ENCODE data around the gene PIBF1. TPM values are rescaled to one million over a fixed set of nuclear protein-coding genes. Genes with fewer than 3 reads are reported as not detected.

The PIBF1 gene
- total RNA-seq, 1 donor from 2014 or later, result 44.8 TPM

GRCh38 chr13:72745260-72745659 lies 36.7 kb upstream of the PIBF1 start:
- Histone ChIP-seq H2AFZ (replicated peaks) (no peak overlapping the region), H3F3A (ENCODE audit: low read depth) (no peaks in the 10 kb centered on the region), H3K79me2 (ENCODE audit: low read depth) (peaks cover 25% of the 10 kb centered on the region), H3K27me3 (no peaks in the 10 kb centered on the region), H3K4me1 (no peaks in the 10 kb centered on the region), H3K9me3 (ENCODE audit: low read depth) (no peaks in the 10 kb centered on the region), H3K4me2 (no peak overlapping the region), H3K36me3 (peaks cover 44% of the 10 kb centered on the region), H3K9ac (no peak overlapping the region), H3K4me3 (no peak overlapping the region), H4K20me1 (ENCODE audit: low read depth) (peaks cover 13% of the 10 kb centered on the region), H3K27ac (no peak overlapping the region)
- Mint-ChIP-seq H3K36me3 (peaks cover 22% of the 10 kb centered on the region), H3K27me3 (ENCODE audit: insufficient read depth, low read depth) (peaks cover 2% of the 10 kb centered on the region), H3K4me3 (no peak overlapping the region), H3K4me1 (no peaks in the 10 kb centered on the region), H3K9me3 (no peaks in the 10 kb centered on the region), H3K27ac (no peak overlapping the region)
- TF ChIP-seq EZH2phosphoT487 (IDR thresholded peaks at IDR 0.05) (no peak), CTCF (IDR thresholded peaks at IDR 0.05) (no peak)
- no peak for DNase-seq (ENCODE audit: low spot score)

DNA sequence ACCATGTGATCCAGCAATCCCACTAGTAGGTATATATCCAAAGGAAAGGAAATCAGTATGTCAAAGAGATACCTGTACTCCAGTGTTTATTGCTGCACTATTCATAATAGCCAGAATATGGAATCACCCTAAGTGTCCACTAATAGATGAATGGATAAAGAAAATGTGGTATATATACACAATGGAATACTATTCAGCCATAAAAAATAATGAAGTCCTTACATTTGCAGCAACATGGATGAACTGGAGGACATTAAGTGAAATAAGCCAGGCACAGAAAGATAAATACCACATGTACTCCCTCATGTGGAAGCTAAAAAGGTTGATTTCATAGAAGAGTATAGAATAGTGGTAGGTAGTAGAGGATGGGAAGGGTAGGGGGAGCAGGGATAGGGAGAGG lies 30.7 kb upstream of the PIBF1 start:
- H3K4me3 Mint-ChIP-seq, result no peak overlapping the region
- peaks cover 44% of the 10 kb centered on the region for H3K36me3 ChIP-seq
- H3K9me3 Mint-ChIP-seq, result no peaks in the 10 kb centered on the region

DNA sequence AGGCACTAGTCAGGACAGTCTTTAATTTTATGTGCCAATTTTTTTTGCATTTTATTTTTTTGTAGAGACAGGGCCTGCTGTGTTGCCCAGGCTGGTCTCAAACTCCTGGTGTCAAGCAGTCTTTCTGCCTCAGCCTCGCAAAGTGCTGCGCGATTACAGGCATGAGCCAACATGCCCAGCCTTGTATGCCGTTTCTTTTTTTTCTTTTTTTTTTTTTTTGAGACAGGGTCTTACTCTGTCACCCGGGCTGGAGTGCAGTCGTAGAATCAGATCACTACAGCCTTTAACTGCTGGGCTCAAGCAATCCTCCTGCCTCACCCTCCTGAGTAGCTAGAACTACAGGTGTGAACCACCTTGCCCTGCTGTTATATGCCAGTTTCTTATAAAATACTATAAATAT lies 27.8 kb upstream of the PIBF1 start:
- Histone ChIP-seq H3K36me3 (peaks cover 29% of the 10 kb centered on the region), H3F3A (ENCODE audit: low read depth) (peaks cover 7% of the 10 kb centered on the region), H3K27me3 (no peaks in the 10 kb centered on the region), H3K4me1 (no peaks in the 10 kb centered on the region), H2AFZ (replicated peaks) (no peak overlapping the region), H3K4me3 (no peak overlapping the region), H3K4me2 (no peak overlapping the region), H3K79me2 (ENCODE audit: low read depth) (peaks cover 9% of the 10 kb centered on the region), H3K9me3 (ENCODE audit: low read depth) (peaks cover 4% of the 10 kb centered on the region), H4K20me1 (ENCODE audit: low read depth) (peaks cover 5% of the 10 kb centered on the region), H3K27ac (no peak overlapping the region), H3K9ac (no peak overlapping the region)
- Mint-ChIP-seq H3K36me3 (peaks cover 29% of the 10 kb centered on the region), H3K27ac (no peak overlapping the region), H3K27me3 (ENCODE audit: insufficient read depth, low read depth) (no peaks in the 10 kb centered on the region), H3K9me3 (no peaks in the 10 kb centered on the region), H3K4me3 (no peak overlapping the region), H3K4me1 (no peaks in the 10 kb centered on the region)
- TF ChIP-seq EZH2 (IDR thresholded peaks at IDR 0.05) (no peak), CTCF (IDR thresholded peaks at IDR 0.05) (no peak), EZH2phosphoT487 (IDR thresholded peaks at IDR 0.05) (no peak)
- no peak for DNase-seq (ENCODE audit: low spot score)

More for the DNA sequence above, 30.7 kb upstream of the PIBF1 start:
- H2AFZ ChIP-seq (replicated peaks), result no peak overlapping the region
- no peaks in the 10 kb centered on the region for H3K27me3 ChIP-seq
- no peak overlapping the region for H3K27ac ChIP-seq
- H4K20me1 ChIP-seq (ENCODE audit: low read depth), result peaks cover 5% of the 10 kb centered on the region
- peaks cover 13% of the 10 kb centered on the region for H3K79me2 ChIP-seq (ENCODE audit: low read depth)
- no peaks in the 10 kb centered on the region for H3K27me3 Mint-ChIP-seq (ENCODE audit: insufficient read depth, low read depth)
- no peaks in the 10 kb centered on the region for H3K4me1 Mint-ChIP-seq
- no peak overlapping the region for H3K4me3 ChIP-seq
- H3F3A ChIP-seq (ENCODE audit: low read depth), result no peaks in the 10 kb centered on the region
- H3K4me1 ChIP-seq, result no peaks in the 10 kb centered on the region
- no peak overlapping the region for H3K4me2 ChIP-seq
- H3K36me3 Mint-ChIP-seq, result peaks cover 34% of the 10 kb centered on the region
- H3K27ac Mint-ChIP-seq, result no peak overlapping the region
- no peak overlapping the region for H3K9ac ChIP-seq
- peaks cover 4% of the 10 kb centered on the region for H3K9me3 ChIP-seq (ENCODE audit: low read depth)
- no peak for TF ChIP-seq EZH2phosphoT487 (IDR thresholded peaks at IDR 0.05)
- TF ChIP-seq CTCF (IDR thresholded peaks at IDR 0.05), result no peak
- no peak for TF ChIP-seq EZH2 (IDR thresholded peaks at IDR 0.05)
- no peak for DNase-seq (ENCODE audit: low spot score)
